ENCODE data around the gene DCAF6.

GRCh38 chr1:168001213-168001612, 64.7 kb downstream of the DCAF6 start:
- no peak for TF ChIP-seq CTCF (IDR thresholded peaks at IDR 0.05)
- no peak for TF ChIP-seq ZFX (IDR thresholded peaks at IDR 0.05; ENCODE audit: borderline replicate concordance)
